ENCODE measurements around the gene FAM193A. TPM values are rescaled to one million over a fixed set of nuclear protein-coding genes. Genes with fewer than 3 reads are reported as not detected.
"Not testable (repeated sequence)": the region's sequence is repeated elsewhere in the genome, so short reads cannot be mapped to it uniquely, and the experiment has no call there.

The FAM193A gene
- total RNA-seq, 1 donor from 2014 or later: 26.1 TPM

GRCh38 chr4:2721586-2721985, 185.1 kb downstream of the FAM193A start:
- no peak for DNase-seq (ENCODE audit: extremely low read depth, low read depth, low spot score)

DNA sequence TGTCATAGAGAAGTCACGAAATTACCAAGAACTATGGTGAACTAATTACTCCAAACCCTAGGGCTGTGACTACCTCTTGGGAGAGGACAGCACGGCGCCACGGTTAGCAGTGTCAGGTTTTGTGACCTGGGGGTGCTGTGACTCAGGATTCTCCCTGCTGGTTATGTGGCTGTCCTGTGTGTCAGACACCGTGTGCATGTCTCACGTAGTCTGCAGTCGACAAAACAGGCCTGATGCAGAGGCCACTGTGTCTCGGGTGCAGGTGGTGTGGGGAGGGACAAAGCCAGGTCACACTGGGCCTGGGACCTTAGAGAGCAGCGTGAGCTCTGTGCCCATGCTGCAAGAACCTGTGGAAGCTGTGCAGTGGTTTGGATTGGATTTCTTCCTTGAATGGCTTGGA, 185.6 kb downstream of the FAM193A start:
- DNase-seq (ENCODE audit: extremely low read depth, low read depth, low spot score): no peak

DNA sequence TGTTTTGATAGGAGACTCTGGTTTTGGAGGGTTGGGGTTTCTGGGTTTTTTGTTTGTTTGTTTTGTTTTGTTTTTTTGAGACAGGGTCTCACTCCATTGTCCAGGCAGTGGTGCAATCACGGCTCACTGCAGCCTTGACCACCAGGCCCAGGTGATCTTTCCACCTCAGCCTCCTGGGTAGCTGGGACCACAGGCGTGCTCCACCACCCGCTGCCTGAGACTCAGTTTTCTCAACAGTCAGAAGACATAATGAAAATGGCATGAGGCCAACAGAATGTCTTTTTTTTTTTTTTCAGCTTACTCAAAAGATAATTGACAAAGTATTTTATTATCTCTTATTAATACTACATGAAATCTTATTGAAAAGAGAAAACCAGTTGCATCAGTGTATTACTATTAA, 187.3 kb downstream of the FAM193A start:
- no peak for DNase-seq (ENCODE audit: extremely low read depth, low read depth, low spot score)

DNA sequence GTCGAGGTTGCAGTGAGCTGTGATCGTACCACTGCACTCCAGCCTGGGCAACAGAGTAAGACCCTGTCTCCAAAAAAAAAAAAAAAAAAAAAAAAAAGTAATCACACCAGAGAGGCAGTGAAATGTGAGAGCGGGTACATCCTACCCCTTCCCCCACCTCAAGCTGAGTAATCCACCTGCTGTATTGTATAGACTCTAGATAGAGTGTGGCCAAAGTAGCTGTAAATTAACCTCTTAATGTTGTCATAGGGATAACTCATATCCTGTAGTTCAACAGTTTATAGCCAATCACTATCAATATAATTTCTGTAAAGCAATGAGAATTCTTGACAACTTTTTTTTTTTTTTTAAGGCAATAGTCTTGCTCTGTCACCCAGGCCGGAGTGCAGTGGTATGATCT, 188.9 kb downstream of the FAM193A start:
- no peak for DNase-seq (ENCODE audit: extremely low read depth, low read depth, low spot score)

- DNase-seq (ENCODE audit: extremely low read depth, low read depth, low spot score): not testable (repeated sequence)
These were observed 190.4 kb downstream of the FAM193A start for GRCh38 chr4:2726881-2727280.

DNA sequence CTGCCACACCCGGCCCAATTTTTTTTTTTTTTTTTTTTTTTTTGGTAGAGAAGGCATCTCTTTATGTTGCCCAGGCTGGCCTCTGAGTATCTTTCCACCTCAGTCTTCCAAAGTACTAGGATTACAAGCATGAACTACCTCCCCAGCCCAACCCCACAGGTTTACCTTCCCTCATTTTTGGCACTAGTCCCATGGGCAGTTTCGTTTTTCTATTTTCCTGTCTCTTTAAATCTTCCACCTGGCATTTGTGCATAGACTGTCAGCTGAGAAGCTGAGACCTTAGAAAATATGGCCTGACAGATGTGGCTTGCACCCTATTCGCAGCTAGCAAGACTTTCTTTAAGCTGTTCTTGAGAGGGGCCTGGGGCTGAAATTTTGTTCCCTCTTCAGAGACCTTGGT, 191.8 kb downstream of the FAM193A start:
- no peak for DNase-seq (ENCODE audit: extremely low read depth, low read depth, low spot score)

GRCh38 chr4:2728806-2729532, 192.5 kb downstream of the FAM193A start:
- DNase-seq (ENCODE audit: extremely low read depth, low read depth, low spot score): no peak

GRCh38 chr4:2729533-2729875, 193.1 kb downstream of the FAM193A start:
- DNase-seq (ENCODE audit: extremely low read depth, low read depth, low spot score): no peak

DNA sequence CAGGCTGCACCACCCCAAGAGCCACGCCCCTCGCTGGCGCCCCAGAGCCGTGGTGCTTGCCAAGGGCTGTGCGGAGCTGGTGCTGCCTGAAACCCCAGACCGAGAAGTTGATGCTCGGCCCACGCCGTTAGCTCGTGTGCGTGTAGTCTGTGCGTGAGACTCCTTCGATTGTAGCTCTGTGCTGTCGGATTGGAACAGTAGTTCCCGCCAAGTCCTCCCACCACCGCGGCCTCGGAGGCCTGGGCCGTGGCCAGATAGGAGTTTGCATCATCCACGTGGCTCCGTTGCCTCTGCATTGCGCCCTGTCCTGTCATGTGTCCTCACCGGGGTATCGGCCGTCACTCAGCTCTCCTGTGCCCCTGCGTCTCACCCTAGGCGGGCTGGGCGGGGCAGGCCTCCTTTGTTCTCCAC, 195.5 kb downstream of the FAM193A start:
- DNase-seq (ENCODE audit: extremely low read depth, low read depth, low spot score): no peak

GRCh38 chr4:2732526-2732925, 196.1 kb downstream of the FAM193A start:
- no peak for DNase-seq (ENCODE audit: extremely low read depth, low read depth, low spot score)

GRCh38 chr4:2733001-2733843, 196.8 kb downstream of the FAM193A start:
- DNase-seq (ENCODE audit: extremely low read depth, low read depth, low spot score): no peak

- DNase-seq (ENCODE audit: extremely low read depth, low read depth, low spot score): no peak
These were observed 197.6 kb downstream of the FAM193A start for GRCh38 chr4:2733844-2734574.

- DNase-seq (ENCODE audit: extremely low read depth, low read depth, low spot score): no peak
These were observed 198.2 kb downstream of the FAM193A start for GRCh38 chr4:2734612-2735011.

- DNase-seq (ENCODE audit: extremely low read depth, low read depth, low spot score): no peak
These were observed 199.4 kb downstream of the FAM193A start for GRCh38 chr4:2735869-2736268.

GRCh38 chr4:2738296-2738695, 201.8 kb downstream of the FAM193A start:
- not testable (repeated sequence) for DNase-seq (ENCODE audit: extremely low read depth, low read depth, low spot score)

DNA sequence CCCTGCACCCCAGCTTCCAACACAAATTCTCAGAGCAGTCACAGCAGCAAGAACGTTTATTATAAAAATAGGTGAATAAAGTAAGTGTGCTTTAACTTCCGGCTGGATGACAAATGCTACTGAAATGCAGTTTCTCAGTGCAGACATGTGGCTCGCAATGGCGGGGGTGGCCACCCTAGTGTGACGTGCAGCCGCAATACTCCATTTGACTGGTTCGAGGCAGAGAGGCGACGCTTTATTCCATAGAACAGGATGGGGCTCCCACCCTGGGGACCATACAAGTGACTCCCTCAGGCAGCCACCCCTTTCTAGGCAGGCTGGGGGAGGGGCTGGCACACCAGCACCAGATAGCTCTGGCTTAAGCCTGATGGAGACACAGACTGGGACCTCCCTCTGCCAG, 205.2 kb downstream of the FAM193A start:
- DNase-seq (ENCODE audit: extremely low read depth, low read depth, low spot score): no peak

GRCh38 chr4:2742081-2742822, 205.8 kb downstream of the FAM193A start:
- DNase-seq (ENCODE audit: extremely low read depth, low read depth, low spot score): no peak

DNA sequence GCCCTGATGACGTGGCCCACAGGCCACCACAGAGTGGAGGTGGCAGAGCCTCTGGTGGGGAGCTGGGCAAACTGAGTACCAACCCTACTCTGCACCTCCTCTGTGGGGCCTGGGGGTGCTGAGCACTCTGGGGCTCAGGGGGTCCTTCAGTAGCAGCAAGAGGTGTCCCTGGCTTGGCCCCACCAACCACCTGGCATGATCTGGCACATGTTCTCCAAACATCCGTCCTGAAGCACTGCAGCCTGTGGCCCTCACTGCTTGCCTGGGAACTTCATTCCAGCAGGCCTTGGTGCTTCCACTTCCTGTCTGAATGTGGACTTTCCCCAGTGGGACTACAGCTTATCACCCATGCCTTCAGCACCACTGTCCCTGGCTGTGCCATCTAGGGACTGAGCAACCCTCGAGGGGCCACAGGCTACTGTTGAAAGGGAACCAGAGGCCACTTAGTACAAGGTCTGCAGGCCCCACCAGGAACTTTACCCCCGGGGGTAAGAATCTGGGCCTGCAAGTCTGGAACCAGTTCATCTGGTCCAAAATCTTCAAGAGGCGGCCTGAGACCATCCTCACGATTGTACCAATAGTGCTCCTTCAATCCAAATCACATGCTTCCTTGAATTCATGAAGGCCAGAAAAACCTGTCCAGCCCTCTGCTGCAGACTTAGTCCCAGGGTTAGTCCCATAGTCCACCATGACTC, 206.5 kb downstream of the FAM193A start:
- no peak for DNase-seq (ENCODE audit: extremely low read depth, low read depth, low spot score)

- DNase-seq (ENCODE audit: extremely low read depth, low read depth, low spot score): no peak
These were observed 207.3 kb downstream of the FAM193A start for GRCh38 chr4:2743518-2744445.
